T-cell (primary cell): Measurements from ENCODE around the gene C12orf75. TPM values are rescaled to one million over a fixed set of nuclear protein-coding genes. Genes with fewer than 3 reads are reported as not detected.

Experiments used
- ATAC-seq, 4 experiments: fragments of 200-7000 bp in 3 of 4; fragments of 150-1000 bp in 1 of 4; cut with Tn5 transposase; replicated peaks in 1 of 4; 1 replicate in 3 of 4; 2 replicates in 1 of 4; pipeline ENCODE4 v1.10.0; 2021; ENCODE audit warnings: moderate library complexity in 3 of 4, mild to moderate bottlenecking in 2 of 4, moderate number of reproducible peaks in 1 of 4
- CTCF ChIA-PET, 2 donors: fragments of 300-600 bp; sonication (Branson Sonifier 250); formaldehyde crosslinking; loops; one replicate each; lab custom pipeline; 2022; ENCODE audit warnings: antibody characterized with exemption in 2 of 2; lab: Charles Lee
- POLR2A ChIA-PET, 2 donors: fragments of 300-600 bp; sonication (Branson Sonifier 250); formaldehyde crosslinking; loops; one replicate each; lab custom pipeline; 2022; ENCODE audit warnings: antibody characterized with exemption in 2 of 2; lab: Charles Lee
- DNase-seq, 35 experiments: peaks; one replicate each; pipeline versions ENCODE4 v3.0.0 to v3.0.0-alpha.2; 2013 to 2023
- H3K27ac ChIP-seq: one replicate; pipeline ENCODE4 v1.5.1; 2013; ENCODE audit warnings: low read length
- H3K27me3 ChIP-seq, 2 experiments: replicated peaks in 1 of 2; 1 replicate in 1 of 2; 2 replicates in 1 of 2; pipeline versions ENCODE4 v1.6.1 to v1.7.0; 2013; ENCODE audit warnings: low read length in 1 of 2, mixed read lengths in 1 of 2; ENCODE audit not compliant: control insufficient read depth in 2 of 2, insufficient read depth in 2 of 2; ENCODE audit errors: extremely low read depth in 1 of 2
- H3K36me3 ChIP-seq, 2 donors: 1 replicate in 1 of 2; 2 replicates in 1 of 2; pipeline versions ENCODE4 v1.6.1 to v1.7.0; 2013; ENCODE audit warnings: low read length in 1 of 2; ENCODE audit not compliant: control insufficient read depth in 2 of 2, insufficient read depth in 1 of 2; ENCODE audit errors: extremely low read depth in 1 of 2
- H3K4me1 ChIP-seq, 2 experiments: 1 replicate in 1 of 2; 2 replicates in 1 of 2; pipeline versions ENCODE4 v1.6.1 to v1.7.0; 2013; ENCODE audit warnings: low read length in 2 of 2, mixed read lengths in 1 of 2; ENCODE audit not compliant: insufficient read depth in 2 of 2, control insufficient read depth in 1 of 2; ENCODE audit errors: extremely low read depth in 1 of 2
- H3K4me3 ChIP-seq, 2 donors: 1 replicate in 1 of 2; 2 replicates in 1 of 2; pipeline versions ENCODE4 v1.5.1 to v1.7.0; 2013; ENCODE audit warnings: mild to moderate bottlenecking in 2 of 2, low read length in 1 of 2, moderate library complexity in 1 of 2; ENCODE audit not compliant: control insufficient read depth in 1 of 2; ENCODE audit errors: extremely low read depth in 1 of 2
- H3K9me3 ChIP-seq: 2 replicates; pipeline ENCODE4 v1.7.0; 2013
- H3K27ac Mint-ChIP-seq, 2 donors: one replicate each; pipeline ENCODE4 v1.8.0; 2020 to 2021; ENCODE audit warnings: mild to moderate bottlenecking in 2 of 2, mixed read lengths in 2 of 2
- H3K27me3 Mint-ChIP-seq, 2 donors: one replicate each; pipeline ENCODE4 v1.8.0; 2021 to 2022; ENCODE audit warnings: mixed read lengths in 2 of 2
- H3K36me3 Mint-ChIP-seq: one replicate; pipeline ENCODE4 v1.8.0; 2021; ENCODE audit warnings: mixed read lengths
- H3K4me1 Mint-ChIP-seq, 3 donors: one replicate each; pipeline ENCODE4 v1.8.0; 2020 to 2022; ENCODE audit warnings: mixed read lengths in 3 of 3, mild to moderate bottlenecking in 1 of 3
- H3K4me3 Mint-ChIP-seq, 3 donors: one replicate each; pipeline ENCODE4 v1.8.0; 2020 to 2022; ENCODE audit warnings: mild to moderate bottlenecking in 3 of 3, mixed read lengths in 3 of 3, moderate library complexity in 3 of 3
- H3K9me3 Mint-ChIP-seq, 3 donors: one replicate each; pipeline ENCODE4 v1.8.0; 2020 to 2022; ENCODE audit warnings: mixed read lengths in 3 of 3
- whole genome bisulfite sequencing: methylation state at CpG from one replicate; pipeline ENCODE4 v1.1.5; 2013; ENCODE audit warnings: missing lambda C conversion rate; ENCODE audit not compliant: insufficient coverage; 5-methylcytosine and 5-hydroxymethylcytosine counted together
- total RNA-seq, 35 experiments: library from RNA in 6 of 35; stranded (reverse) in 6 of 35; fragments of 120-200 nt in 1 of 35; gene quantifications; one replicate each; pipeline versions ENCODE4 v1.2.1 to v1.2.4 and lab custom pipeline; 2013 to 2026

C12orf75 gene
- total RNA-seq (10 to 100 TPM; 14.9 to 50.1 (median 20.2) TPM), total RNA-seq (lab: John Stamatoyannopoulos, UW) (2.6 to 26.6 (median 10.8) reads per million in 29 experiments)
- 52.4 TPM for total RNA-seq (2013)

- H3K27ac ChIP-seq, result peak within 1 kb of the TSS; percentile 61
- under 1% methylated on average over 47 of the region's 66 CpGs for WGBS
- H3K4me3 Mint-ChIP-seq, result peak within 1 kb of the TSS; percentile 80 to 87 (median 85)
- H3K36me3 Mint-ChIP-seq, result no peaks in the 10 kb centered on the region
- peaks cover 54 to 67% (median 59%) of the 10 kb centered on the region in 3 donors for H3K4me1 Mint-ChIP-seq
- H3K4me3 ChIP-seq, result peak within 1 kb of the TSS; percentile 53 to 71
- peaks cover 15 to 52% of the 10 kb centered on the region in 2 experiments for H3K4me1 ChIP-seq
- no peaks in the 10 kb centered on the region for H3K9me3 Mint-ChIP-seq
- no peaks in the 10 kb centered on the region for H3K27me3 ChIP-seq
- no peaks in the 10 kb centered on the region for H3K36me3 ChIP-seq
- DNase-seq (peak; percentile 62 to 89 (median 77)), ATAC-seq (peak; percentile 85 to 90 (median 86))
- H3K27ac Mint-ChIP-seq, result peak within 1 kb of the TSS; percentile 88
- CTCF ChIA-PET, result interaction anchor here in 1 of 2 donors (2.0 kb wide), 1 partner anchor 10 kb away, joined by 6 read pairs; no protein-coding TSS in a partner anchor
- POLR2A ChIA-PET, result interaction anchor here in 1 of 2 donors (0.5 to 0.6 kb wide), 2 partner anchors 27 to 808 kb away, joined by 3 read pairs; partner anchors contain the start of gene NUAK1
- no peaks in the 10 kb centered on the region for H3K27me3 Mint-ChIP-seq
- H3K9me3 ChIP-seq, result no peaks in the 10 kb centered on the region
These were observed at the start of gene C12orf75 for GRCh38 chr12:105330283-105330930. Gene C12orf75 (plus strand): TSS chr12:105330691. CDS start chr12:105330892, 201 bp downstream.

- Histone ChIP-seq H3K27me3 (no peaks in the 10 kb centered on the region), H3K4me3 (no peak overlapping the region), H3K9me3 (no peaks in the 10 kb centered on the region), H3K36me3 (no peaks in the 10 kb centered on the region), H3K4me1 (no peaks in the 10 kb centered on the region), H3K27ac (no peak overlapping the region)
- ChIA-PET CTCF (no interaction called here), POLR2A (no interaction called here)
- no peaks in the 10 kb centered on the region for H3K4me1 Mint-ChIP-seq
- no peak overlapping the region for H3K27ac Mint-ChIP-seq
- WGBS, result no CpG with 5 or more reads among the region's 6 CpGs
- no peaks in the 10 kb centered on the region for H3K36me3 Mint-ChIP-seq
- DNase-seq, result no peak
- ATAC-seq, result no peak
- peaks cover 0 to 11% of the 10 kb centered on the region in 2 donors for H3K27me3 Mint-ChIP-seq
- H3K4me3 Mint-ChIP-seq, result no peak overlapping the region
- H3K9me3 Mint-ChIP-seq, result no peaks in the 10 kb centered on the region
These were observed 49.4 kb upstream of the C12orf75 start for GRCh38 chr12:105280966-105281693.

DNA sequence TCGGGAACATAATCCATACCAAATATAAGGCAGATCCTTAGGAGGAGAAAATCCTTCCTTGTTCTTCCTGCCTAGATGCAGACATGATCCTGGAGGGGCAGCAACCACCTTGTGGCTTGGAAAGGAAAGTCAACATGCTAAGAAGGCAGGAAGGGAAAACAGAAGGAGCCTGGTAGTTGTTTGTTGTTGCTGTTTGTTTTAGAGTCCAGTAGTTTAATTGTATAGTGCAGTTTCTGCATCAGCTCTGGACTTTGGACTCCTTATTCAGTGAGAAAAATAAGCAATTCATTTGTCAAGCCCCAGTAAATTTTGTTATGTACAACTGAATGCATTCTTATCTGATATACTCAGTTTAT, 48.8 kb upstream of the C12orf75 start:
- DNase-seq (no peak), ATAC-seq (no peak)
- no peak overlapping the region for H3K4me3 Mint-ChIP-seq
- no peaks in the 10 kb centered on the region for H3K36me3 Mint-ChIP-seq
- no CpG with 5 or more reads among the region's 1 CpG for WGBS
- H3K27ac ChIP-seq, result no peak overlapping the region
- H3K4me1 ChIP-seq, result no peaks in the 10 kb centered on the region
- H3K27ac Mint-ChIP-seq, result no peak overlapping the region
- H3K36me3 ChIP-seq, result no peaks in the 10 kb centered on the region
- ChIA-PET POLR2A (no interaction called here), CTCF (no interaction called here)
- peaks cover 0 to 11% of the 10 kb centered on the region in 2 donors for H3K27me3 Mint-ChIP-seq
- H3K4me3 ChIP-seq, result no peak overlapping the region
- H3K27me3 ChIP-seq, result no peaks in the 10 kb centered on the region
- no peaks in the 10 kb centered on the region for H3K4me1 Mint-ChIP-seq
- no peaks in the 10 kb centered on the region for H3K9me3 Mint-ChIP-seq
- H3K9me3 ChIP-seq, result no peaks in the 10 kb centered on the region

GRCh38 chr12:105285378-105285777, 45.1 kb upstream of the C12orf75 start:
- CTCF ChIA-PET, result interaction anchor here in 1 of 2 donors (0.5 kb wide), 1 partner anchor 90 kb away, joined by 11 read pairs; no protein-coding TSS in a partner anchor

GRCh38 chr12:105287408-105287807, 43.1 kb upstream of the C12orf75 start:
- H3K9me3 Mint-ChIP-seq, result no peaks in the 10 kb centered on the region
- CTCF ChIA-PET, result no interaction called here
- H3K9me3 ChIP-seq, result no peaks in the 10 kb centered on the region
- H3K4me3 ChIP-seq, result no peak overlapping the region
- no peaks in the 10 kb centered on the region for H3K4me1 ChIP-seq
- no peaks in the 10 kb centered on the region for H3K4me1 Mint-ChIP-seq
- POLR2A ChIA-PET, result no interaction called here
- ATAC-seq, result no peak
- H3K27ac ChIP-seq, result no peak overlapping the region
- no peak for DNase-seq
- no CpG with 5 or more reads among the region's 1 CpG for WGBS
- H3K27me3 ChIP-seq, result no peaks in the 10 kb centered on the region
- no peaks in the 10 kb centered on the region for H3K36me3 Mint-ChIP-seq
- H3K27ac Mint-ChIP-seq, result no peak overlapping the region
- peaks cover 3 to 14% of the 10 kb centered on the region in 2 donors for H3K27me3 Mint-ChIP-seq
- no peaks in the 10 kb centered on the region for H3K36me3 ChIP-seq
- H3K4me3 Mint-ChIP-seq, result no peak overlapping the region

More at GRCh38 chr12:105285378-105285777, 45.1 kb upstream of the C12orf75 start:
- no peaks in the 10 kb centered on the region for H3K9me3 Mint-ChIP-seq
- no peaks in the 10 kb centered on the region for H3K36me3 ChIP-seq
- peaks cover 0 to 11% of the 10 kb centered on the region in 2 donors for H3K27me3 Mint-ChIP-seq
- H3K27ac Mint-ChIP-seq, result no peak overlapping the region
- no peaks in the 10 kb centered on the region for H3K4me1 Mint-ChIP-seq
- DNase-seq (no peak), ATAC-seq (no peak)
- H3K9me3 ChIP-seq, result no peaks in the 10 kb centered on the region
- no CpG with 5 or more reads among the region's 1 CpG for WGBS
- no peak overlapping the region for H3K4me3 ChIP-seq
- POLR2A ChIA-PET, result no interaction called here
- H3K27me3 ChIP-seq, result no peaks in the 10 kb centered on the region
- no peaks in the 10 kb centered on the region for H3K36me3 Mint-ChIP-seq
- no peak overlapping the region for H3K27ac ChIP-seq
- H3K4me1 ChIP-seq, result no peaks in the 10 kb centered on the region
- no peak overlapping the region for H3K4me3 Mint-ChIP-seq

GRCh38 chr12:105288311-105288996, 42.0 kb upstream of the C12orf75 start:
- ChIA-PET CTCF (no interaction called here), POLR2A (interaction anchor here in 1 of 2 donors (0.6 kb wide), 1 partner anchor 99 kb away, joined by 4 read pairs; no protein-coding TSS in a partner anchor)
- Mint-ChIP-seq H3K9me3 (no peaks in the 10 kb centered on the region), H3K36me3 (no peaks in the 10 kb centered on the region), H3K4me1 (no peaks in the 10 kb centered on the region), H3K27me3 (peaks cover 3 to 16% of the 10 kb centered on the region in 2 donors), H3K27ac (no peak overlapping the region), H3K4me3 (no peak overlapping the region)
- Histone ChIP-seq H3K27ac (no peak overlapping the region), H3K36me3 (no peaks in the 10 kb centered on the region), H3K9me3 (no peaks in the 10 kb centered on the region), H3K27me3 (no peaks in the 10 kb centered on the region), H3K4me1 (no peaks in the 10 kb centered on the region), H3K4me3 (no peak overlapping the region)
- DNase-seq, result peak in 1 of 35 experiments; percentile 14
- WGBS, result 36% methylated on average over 2 of the region's 3 CpGs
- no peak for ATAC-seq
